Endometrial microvascular endothelial cells (primary cell): ENCODE results near the gene DNAAF8. TPM values are rescaled to one million over a fixed set of nuclear protein-coding genes. Genes with fewer than 3 reads are reported as not detected.

Experiments used
- in situ Hi-C: cut with HindIII; loops from 2 replicates; pipeline ENCODE4 v1.10.0; 2017; ENCODE audit warnings: low sequenced_read_pairs, low pct_unique_long_range_greater_than_20kb; ENCODE audit errors: inconsistent ontology term
- total RNA-seq: library from RNA; depleted of rRNA; stranded (reverse); fragments of >200 nt; gene quantifications from one replicate; pipeline ENCODE4 v1.2.3, GENCODE V29; 2015; ENCODE audit errors: inconsistent ontology term

The DNAAF8 gene
- total RNA-seq, 1 donor from 2014 or later = not detected

GRCh38 chr16:4790871-4791270 lies 56.5 kb downstream of the DNAAF8 start:
- in situ Hi-C loops = no loop called here

DNA sequence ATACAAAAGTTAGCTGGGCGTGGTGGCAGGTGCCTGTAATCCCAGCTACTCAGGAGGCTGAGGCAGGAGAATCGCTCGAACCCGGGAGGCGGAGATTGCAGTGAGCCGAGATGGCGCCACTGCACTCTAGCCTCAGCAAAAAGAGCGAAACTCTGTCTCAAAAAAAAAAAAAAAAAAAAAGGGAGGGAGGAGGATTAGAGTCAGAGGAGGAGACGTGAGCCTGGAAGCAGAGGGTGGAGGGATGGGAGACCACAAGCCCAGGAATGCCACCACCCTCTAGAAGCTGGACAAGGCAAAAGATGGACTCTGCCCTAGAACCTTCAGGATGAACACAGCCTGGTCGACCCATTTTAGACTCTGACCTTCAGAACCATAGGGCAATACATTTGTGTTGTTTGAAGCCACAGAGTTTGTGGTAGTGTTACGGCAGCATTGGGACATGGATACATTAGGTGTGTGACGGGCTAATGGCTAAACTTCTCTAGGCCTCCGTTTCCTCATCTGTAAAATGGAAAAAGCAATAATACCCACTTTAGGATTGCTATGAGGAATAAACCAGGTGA lies 58.7 kb downstream of the DNAAF8 start:
- in situ Hi-C loops = no loop called here

DNA sequence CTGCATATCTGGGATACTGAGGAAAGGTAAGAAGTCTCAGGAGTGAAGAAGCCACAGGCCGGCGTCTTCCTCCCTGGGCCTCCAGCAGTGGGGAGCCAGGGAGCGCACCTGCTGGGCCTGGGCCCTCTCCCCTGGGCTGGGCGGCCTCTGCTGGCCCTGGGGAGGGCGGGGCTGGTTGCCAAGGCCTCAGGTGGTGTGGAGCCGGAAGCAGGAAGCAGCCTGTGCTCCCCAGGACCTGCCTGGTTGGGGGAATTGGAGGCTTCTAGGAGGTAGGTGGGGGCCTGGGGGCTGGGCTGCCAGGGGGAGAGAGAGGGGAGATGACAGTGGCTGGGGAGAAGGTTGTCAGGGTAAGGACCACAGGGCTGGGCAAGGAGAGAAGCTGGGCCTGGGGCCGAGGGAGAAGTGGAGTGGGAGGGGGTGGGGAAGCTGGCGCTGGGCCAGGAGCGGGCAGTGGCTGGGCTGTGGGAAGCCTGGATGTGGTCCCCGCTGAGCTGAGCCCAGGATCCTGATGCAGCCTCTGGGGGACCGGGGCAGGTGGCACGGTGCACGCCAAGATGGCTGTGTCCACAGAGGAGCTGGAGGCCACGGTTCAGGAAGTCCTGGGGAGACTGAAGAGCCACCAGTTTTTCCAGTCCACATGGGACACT lies 61.0 kb downstream of the DNAAF8 start, which contains the start of gene SMIM22:
SMIM22 (plus strand) TSS at position 189 of the 647 bp plus-strand sequence; CDS start at position 555, 366 bp downstream.
- in situ Hi-C loops = no loop called here

GRCh38 chr16:4795828-4796572 lies 61.7 kb downstream of the DNAAF8 start:
- in situ Hi-C loops = no loop called here

GRCh38 chr16:4796982-4797804 lies 62.9 kb downstream of the DNAAF8 start:
- in situ Hi-C loops = no loop called here

GRCh38 chr16:4797805-4798252 lies 63.5 kb downstream of the DNAAF8 start:
- in situ Hi-C loops = no loop called here

GRCh38 chr16:4798456-4798855 lies 64.1 kb downstream of the DNAAF8 start:
- in situ Hi-C loops = no loop called here

Other genes starting within 250 kb of the DNAAF8 start
- gene CDIP1, start 195.8 kb upstream of the DNAAF8 start, total RNA-seq = 14.3 TPM
- gene C16orf96, start 178.2 kb upstream of the DNAAF8 start, total RNA-seq = not detected
- gene UBALD1, start 119.6 kb upstream of the DNAAF8 start, total RNA-seq = 2.5 TPM
- gene MGRN1, start 109.7 kb upstream of the DNAAF8 start, total RNA-seq = 52.2 TPM
- 23.7 TPM for gene NUDT16L1, start 41.0 kb upstream of the DNAAF8 start, total RNA-seq
- 10.5 TPM for gene ANKS3, start 266 bp upstream of the DNAAF8 start, total RNA-seq
- gene ZNF500, start 32.6 kb downstream of the DNAAF8 start, total RNA-seq = 13.9 TPM
- not detected for gene SEPTIN12, start 53.8 kb downstream of the DNAAF8 start, total RNA-seq
- gene SMIM22, start 60.8 kb downstream of the DNAAF8 start, total RNA-seq = not detected
- 15.6 TPM for gene ROGDI, start 68.1 kb downstream of the DNAAF8 start, total RNA-seq
- gene GLYR1, start 112.8 kb downstream of the DNAAF8 start, total RNA-seq = 58.4 TPM
- 28.2 TPM for gene UBN1, start 112.9 kb downstream of the DNAAF8 start, total RNA-seq
- not detected for gene PPL, start 202.6 kb downstream of the DNAAF8 start, total RNA-seq
- gene SEC14L5, start 223.8 kb downstream of the DNAAF8 start, total RNA-seq = not detected